ENCODE results near the gene ESRP2.

The ESRP2 gene

GRCh38 chr16:68226116-68226515, 9.8 kb downstream of the ESRP2 start:
- Histone ChIP-seq H4K20me1 (ENCODE audit: insufficient read depth, low read length) (no peaks in the 10 kb centered on the region), H3K27ac (ENCODE audit: low read length) (no peak overlapping the region)

GRCh38 chr16:68223072-68223471, 12.9 kb downstream of the ESRP2 start:
- Histone ChIP-seq H3K9me3 (replicated peaks; ENCODE audit: insufficient read depth, low read length) (no peaks in the 10 kb centered on the region), H3K9me2 (replicated peaks; ENCODE audit: insufficient read depth, low read length) (no peaks in the 10 kb centered on the region), H3K4me3 (ENCODE audit: low read length) (no peak overlapping the region), H3K27ac (ENCODE audit: low read length) (no peak overlapping the region), H3K79me2 (ENCODE audit: low read length) (no peaks in the 10 kb centered on the region), H3K4me2 (ENCODE audit: low read depth, low read length) (no peak overlapping the region), H3K27me3 (replicated peaks; ENCODE audit: insufficient read depth, low read length) (no peaks in the 10 kb centered on the region), H2AFZ (ENCODE audit: low read length) (no peak overlapping the region), H3K9ac (ENCODE audit: low read length) (no peak overlapping the region), H3K4me1 (ENCODE audit: low read length) (peaks cover 15% of the 10 kb centered on the region), H3F3A (ENCODE audit: insufficient read depth, low read length) (peaks cover 9% of the 10 kb centered on the region; the same call in 1 of the 2 replicates), H3K36me3 (replicated peaks; ENCODE audit: insufficient read depth, low read length) (no peaks in the 10 kb centered on the region), H4K20me1 (ENCODE audit: insufficient read depth, low read length) (no peaks in the 10 kb centered on the region)
- no peak for TF ChIP-seq CTCF (IDR thresholded peaks at IDR 0.05; ENCODE audit: low read length)
- TF ChIP-seq EZH2phosphoT487 (IDR thresholded peaks at IDR 0.05; ENCODE audit: low read length), result no peak
- no peak for TF ChIP-seq EZH2 (optimal IDR thresholded peaks at IDR 0.05; ENCODE audit: low read depth, low read length)
- no peak for DNase-seq

More at GRCh38 chr16:68226116-68226515, 9.8 kb downstream of the ESRP2 start:
- Histone ChIP-seq H3K27me3 (replicated peaks; ENCODE audit: insufficient read depth, low read length) (no peaks in the 10 kb centered on the region), H3F3A (ENCODE audit: insufficient read depth, low read length) (peaks cover 9% of the 10 kb centered on the region; the same call in 1 of the 2 replicates), H3K9ac (ENCODE audit: low read length) (no peak overlapping the region), H3K9me2 (replicated peaks; ENCODE audit: insufficient read depth, low read length) (no peaks in the 10 kb centered on the region), H3K4me3 (ENCODE audit: low read length) (no peak overlapping the region), H3K79me2 (ENCODE audit: low read length) (no peaks in the 10 kb centered on the region), H3K4me2 (ENCODE audit: low read depth, low read length) (no peak overlapping the region), H3K9me3 (replicated peaks; ENCODE audit: insufficient read depth, low read length) (no peaks in the 10 kb centered on the region), H3K4me1 (ENCODE audit: low read length) (peaks cover 15% of the 10 kb centered on the region), H2AFZ (ENCODE audit: low read length) (no peak overlapping the region), H3K36me3 (replicated peaks; ENCODE audit: insufficient read depth, low read length) (no peaks in the 10 kb centered on the region)
- no peak for DNase-seq
- TF ChIP-seq EZH2 (optimal IDR thresholded peaks at IDR 0.05; ENCODE audit: low read depth, low read length) (no peak), EZH2phosphoT487 (IDR thresholded peaks at IDR 0.05; ENCODE audit: low read length) (no peak), CTCF (IDR thresholded peaks at IDR 0.05; ENCODE audit: low read length) (no peak)

- Histone ChIP-seq H4K20me1 (ENCODE audit: insufficient read depth, low read length) (no peaks in the 10 kb centered on the region), H3K9me3 (replicated peaks; ENCODE audit: insufficient read depth, low read length) (no peaks in the 10 kb centered on the region), H2AFZ (ENCODE audit: low read length) (no peak overlapping the region), H3K4me2 (ENCODE audit: low read depth, low read length) (no peak overlapping the region), H3F3A (ENCODE audit: insufficient read depth, low read length) (no peaks in the 10 kb centered on the region), H3K9me2 (replicated peaks; ENCODE audit: insufficient read depth, low read length) (no peaks in the 10 kb centered on the region), H3K36me3 (replicated peaks; ENCODE audit: insufficient read depth, low read length) (no peaks in the 10 kb centered on the region), H3K4me3 (ENCODE audit: low read length) (no peak overlapping the region), H3K27ac (ENCODE audit: low read length) (no peak overlapping the region), H3K79me2 (ENCODE audit: low read length) (no peaks in the 10 kb centered on the region), H3K9ac (ENCODE audit: low read length) (no peak overlapping the region), H3K27me3 (replicated peaks; ENCODE audit: insufficient read depth, low read length) (no peaks in the 10 kb centered on the region), H3K4me1 (ENCODE audit: low read length) (no peaks in the 10 kb centered on the region)
- DNase-seq, result no peak
- no peak for TF ChIP-seq CTCF (IDR thresholded peaks at IDR 0.05; ENCODE audit: low read length)
- TF ChIP-seq EZH2 (optimal IDR thresholded peaks at IDR 0.05; ENCODE audit: low read depth, low read length), result no peak
- TF ChIP-seq EZH2phosphoT487 (IDR thresholded peaks at IDR 0.05; ENCODE audit: low read length), result no peak
These were observed 16.1 kb downstream of the ESRP2 start for GRCh38 chr16:68219725-68220351.

All from MM.1S (cell line).